KMS-11 (cell line): ENCODE results near the gene OR8J3.

Experiments
- H2AFZ ChIP-seq: fragments of 200-600 bp; sonication (generic); 2 replicates; pipeline ENCODE4 v1.6.1; 2016; ENCODE audit warnings: antibody characterized with exemption, mixed run types, low read depth
- H3K27ac ChIP-seq: fragments of 200-600 bp; sonication (generic); 2 replicates; pipeline ENCODE4 v1.6.1; 2016; ENCODE audit warnings: mild to moderate bottlenecking, mixed run types
- H3K27me3 ChIP-seq: fragments of 200-600 bp; sonication (generic); 2 replicates; pipeline ENCODE4 v1.6.1; 2017; ENCODE audit warnings: mild to moderate bottlenecking, low read depth, mixed run types, moderate library complexity; ENCODE audit not compliant: insufficient read depth
- H3K36me3 ChIP-seq: fragments of 200-600 bp; sonication (generic); 2 replicates; pipeline ENCODE4 v1.6.1; 2017; ENCODE audit warnings: mild to moderate bottlenecking, mixed run types; ENCODE audit not compliant: insufficient read depth
- H3K4me1 ChIP-seq: fragments of 200-600 bp; sonication (generic); 2 replicates; pipeline ENCODE4 v1.6.1; 2016; ENCODE audit warnings: mild to moderate bottlenecking, low read depth, mixed run types; ENCODE audit not compliant: poor library complexity, severe bottlenecking
- H3K4me2 ChIP-seq: fragments of 200-600 bp; sonication (generic); 2 replicates; pipeline ENCODE4 v1.7.0; 2016; ENCODE audit warnings: mild to moderate bottlenecking, mixed run types
- H3K4me3 ChIP-seq: fragments of 200-600 bp; sonication (generic); IDR thresholded peaks from 2 replicates; pipeline ENCODE4 v1.6.1; 2017; ENCODE audit warnings: low read depth, low read length, mixed read lengths; ENCODE audit not compliant: insufficient read depth
- H3K79me2 ChIP-seq: fragments of 200-600 bp; sonication (generic); 2 replicates; pipeline ENCODE4 v1.6.1; 2016; ENCODE audit warnings: low read depth, mixed run types; ENCODE audit not compliant: insufficient read depth
- H3K9ac ChIP-seq: fragments of 200-600 bp; sonication (generic); 2 replicates; pipeline ENCODE4 v1.6.1; 2016; ENCODE audit warnings: mild to moderate bottlenecking, mixed run types
- H4K20me1 ChIP-seq: fragments of 200-600 bp; sonication (generic); 2 replicates; pipeline ENCODE4 v1.6.1; 2016; ENCODE audit warnings: mild to moderate bottlenecking, mixed run types; ENCODE audit not compliant: insufficient read depth
- CTCF ChIP-seq: fragments of 200-600 bp; sonication (generic); conservative IDR thresholded peaks from 2 replicates; pipeline ENCODE4 v1.6.1; 2017; ENCODE audit warnings: low read depth, mild to moderate bottlenecking, antibody characterized with exemption, low read length, moderate library complexity, mixed read lengths

Gene OR8J3

GRCh38 chr11:56089697-56090096 is 50.3 kb downstream of the OR8J3 start:
- H3K4me2 ChIP-seq, result no peak overlapping the region
- no peak overlapping the region for H2AFZ ChIP-seq
- TF ChIP-seq CTCF, result no peak
- H3K4me1 ChIP-seq, result no peaks in the 10 kb centered on the region
- no peaks in the 10 kb centered on the region for H4K20me1 ChIP-seq
- no peak overlapping the region for H3K27ac ChIP-seq
- H3K79me2 ChIP-seq, result no peaks in the 10 kb centered on the region
- no peaks in the 10 kb centered on the region for H3K36me3 ChIP-seq
- H3K27me3 ChIP-seq, result no peaks in the 10 kb centered on the region
- no peak overlapping the region for H3K9ac ChIP-seq
- no peak overlapping the region for H3K4me3 ChIP-seq
